HepG2 (cell line): ENCODE results near the gene TACO1. TPM values are rescaled to one million over a fixed set of nuclear protein-coding genes. Genes with fewer than 3 reads are reported as not detected.

Experiments
- HMGA1 ChIP-seq: sonication (generic); formaldehyde crosslinking; conservative IDR thresholded peaks from 2 replicates; pipeline ENCODE4 v1.4.0; 2020; ENCODE audit warnings: missing genetic modification reagents
- KLF9 ChIP-seq: IDR thresholded peaks from 2 replicates; pipeline ENCODE4 v1.6.1; 2016; ENCODE audit warnings: low read depth
- SALL1 ChIP-seq: sonication (generic); formaldehyde crosslinking; IDR thresholded peaks from 2 replicates; pipeline ENCODE4 v1.8.0; 2022; ENCODE audit warnings: mild to moderate bottlenecking, missing genetic modification reagents
- ZNF180 ChIP-seq: sonication (generic); formaldehyde crosslinking; IDR thresholded peaks from 2 replicates; pipeline ENCODE4 v1.4.0; 2020; ENCODE audit warnings: low read depth, missing genetic modification reagents, borderline replicate concordance
- ZNF3 ChIP-seq: IDR thresholded peaks from 2 replicates; pipeline ENCODE4 v1.7.0; 2017; ENCODE audit warnings: inconsistent platforms
- ZNF343 ChIP-seq: sonication (generic); formaldehyde crosslinking; IDR thresholded peaks from 2 replicates; pipeline ENCODE4 v1.4.0; 2020; ENCODE audit warnings: mild to moderate bottlenecking, missing genetic modification reagents
- ZNF607 ChIP-seq: sonication (generic); formaldehyde crosslinking; IDR thresholded peaks from 2 replicates; pipeline ENCODE4 v1.5.1; 2020; ENCODE audit warnings: missing genetic modification reagents, mild to moderate bottlenecking, borderline replicate concordance
- ZNF652 ChIP-seq: IDR thresholded peaks from 2 replicates; pipeline ENCODE4 v1.6.1; 2016; ENCODE audit warnings: low read depth, borderline replicate concordance
- ZNF703 ChIP-seq: sonication (generic); formaldehyde crosslinking; IDR thresholded peaks from 2 replicates; pipeline ENCODE4 v1.5.1; 2020; ENCODE audit warnings: missing genetic modification reagents, mild to moderate bottlenecking, moderate library complexity, borderline replicate concordance
- ZNF777 ChIP-seq: sonication (generic); formaldehyde crosslinking; IDR thresholded peaks from 2 replicates; pipeline ENCODE4 v1.4.0; 2020; ENCODE audit warnings: missing genetic modification reagents
- ZZZ3 ChIP-seq: sonication (generic); formaldehyde crosslinking; IDR thresholded peaks from 2 replicates; pipeline ENCODE4 v1.4.0; 2020; ENCODE audit warnings: missing genetic modification reagents, mild to moderate bottlenecking, borderline replicate concordance
- polyA plus RNA-seq, 8 experiments: library from polyadenylated mRNA; depleted of rRNA in 3 of 8; stranded (reverse) in 7 of 8; unstranded in 1 of 8; fragments of >200 nt; fragmentation: Illumina TruSeq in 4 of 8; extraction: Trizol in 4 of 8; gene quantifications; 2 replicates each; pipeline versions ENCODE4 v1.2.1 to v1.2.3, GENCODE V29; 2011 to 2016; ENCODE audit warnings: low read depth in 4 of 8, missing spikeins in 1 of 8, mixed read lengths in 1 of 8; ENCODE audit not compliant: insufficient read depth in 1 of 8
- total RNA-seq, 5 experiments: library from RNA; depleted of rRNA; stranded (reverse); fragments of >200 nt; fragmentation: Illumina TruSeq; extraction: Trizol; gene quantifications; 2 replicates each; pipeline ENCODE4 v1.2.3, GENCODE V29; 2016; ENCODE audit warnings: low read depth in 1 of 5
- TF ChIP-seq, protein P1 (sequence below): sonication (generic); formaldehyde crosslinking; IDR thresholded peaks from 2 replicates; pipeline ENCODE4 v1.4.0; 2020; ENCODE audit warnings: low read depth, missing genetic modification reagents
- TF ChIP-seq, protein P2 (sequence below): sonication (generic); IDR thresholded peaks from 2 replicates; pipeline ENCODE4 v1.6.1; 2016; ENCODE audit warnings: low read depth, borderline replicate concordance
- TF ChIP-seq, protein P3 (sequence below): sonication (generic); formaldehyde crosslinking; conservative IDR thresholded peaks from 2 replicates; pipeline ENCODE4 v1.8.0; 2022; ENCODE audit warnings: low read depth, missing genetic modification reagents
- TF ChIP-seq, protein P4 (sequence below): sonication (generic); formaldehyde crosslinking; IDR thresholded peaks from 2 replicates; pipeline ENCODE4 v1.8.1; 2022; ENCODE audit warnings: mild to moderate bottlenecking, missing genetic modification reagents
- TF ChIP-seq, protein P5 (sequence below): sonication (generic); formaldehyde crosslinking; IDR thresholded peaks from 2 replicates; pipeline ENCODE4 v1.5.0; 2020; ENCODE audit warnings: missing genetic modification reagents, mild to moderate bottlenecking, borderline replicate concordance
- TF ChIP-seq, protein P6 (sequence below): IDR thresholded peaks from 2 replicates; pipeline ENCODE4 v1.6.1; 2016; ENCODE audit warnings: mild to moderate bottlenecking

The TACO1 gene
- total and polyA plus RNA-seq, 2 of the 13 experiments (the other 11 are each of a cell fraction or from before 2014, with no cell fraction given): 34.7 to 53.6 TPM

DNA sequence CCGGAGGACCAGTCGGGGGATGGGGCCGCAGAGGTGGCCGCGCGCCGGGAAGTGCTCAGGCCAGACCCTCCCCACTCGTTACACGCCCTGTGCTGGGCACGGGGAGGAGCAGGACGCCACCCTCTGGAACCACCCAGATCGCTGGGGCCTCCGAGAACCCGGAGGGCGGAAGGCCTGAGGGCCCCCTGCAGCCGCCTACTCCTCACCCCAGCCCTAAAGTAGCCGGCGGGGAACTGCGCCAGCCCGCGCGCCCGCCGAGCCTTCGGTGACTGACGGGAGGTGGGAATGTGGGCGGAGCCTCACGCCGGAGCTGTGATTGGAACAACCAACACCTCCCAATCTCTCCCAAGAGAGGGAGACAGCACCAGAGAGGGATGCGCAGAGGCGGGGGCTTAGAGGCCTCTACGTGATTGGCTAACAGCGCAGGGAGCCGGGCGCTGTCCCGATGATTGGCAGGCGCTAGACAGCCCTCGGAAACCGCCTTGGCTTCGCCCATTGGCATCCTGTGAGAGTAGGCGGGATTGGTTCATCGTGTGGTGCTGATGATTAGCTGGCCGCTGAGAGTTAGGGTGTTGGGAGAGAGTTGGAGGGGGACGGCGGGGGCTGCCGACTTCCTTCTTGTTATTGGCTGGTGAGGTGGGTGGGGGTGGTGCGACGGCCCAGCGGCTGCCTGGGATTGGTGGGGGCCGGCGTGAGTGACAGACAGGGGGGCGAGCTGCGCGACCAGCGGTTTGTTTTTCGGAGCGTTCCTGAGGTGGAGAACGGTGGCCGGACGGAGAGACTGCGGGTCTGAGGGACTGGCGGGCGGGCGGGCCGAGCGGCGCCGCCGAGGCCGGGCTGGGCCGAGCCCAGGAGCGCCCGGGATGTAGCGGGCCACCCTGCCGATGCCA is 21.2 kb downstream of the TACO1 start, which contains the start of gene MAP3K3 (continued):
- TF ChIP-seq, protein P1, sequence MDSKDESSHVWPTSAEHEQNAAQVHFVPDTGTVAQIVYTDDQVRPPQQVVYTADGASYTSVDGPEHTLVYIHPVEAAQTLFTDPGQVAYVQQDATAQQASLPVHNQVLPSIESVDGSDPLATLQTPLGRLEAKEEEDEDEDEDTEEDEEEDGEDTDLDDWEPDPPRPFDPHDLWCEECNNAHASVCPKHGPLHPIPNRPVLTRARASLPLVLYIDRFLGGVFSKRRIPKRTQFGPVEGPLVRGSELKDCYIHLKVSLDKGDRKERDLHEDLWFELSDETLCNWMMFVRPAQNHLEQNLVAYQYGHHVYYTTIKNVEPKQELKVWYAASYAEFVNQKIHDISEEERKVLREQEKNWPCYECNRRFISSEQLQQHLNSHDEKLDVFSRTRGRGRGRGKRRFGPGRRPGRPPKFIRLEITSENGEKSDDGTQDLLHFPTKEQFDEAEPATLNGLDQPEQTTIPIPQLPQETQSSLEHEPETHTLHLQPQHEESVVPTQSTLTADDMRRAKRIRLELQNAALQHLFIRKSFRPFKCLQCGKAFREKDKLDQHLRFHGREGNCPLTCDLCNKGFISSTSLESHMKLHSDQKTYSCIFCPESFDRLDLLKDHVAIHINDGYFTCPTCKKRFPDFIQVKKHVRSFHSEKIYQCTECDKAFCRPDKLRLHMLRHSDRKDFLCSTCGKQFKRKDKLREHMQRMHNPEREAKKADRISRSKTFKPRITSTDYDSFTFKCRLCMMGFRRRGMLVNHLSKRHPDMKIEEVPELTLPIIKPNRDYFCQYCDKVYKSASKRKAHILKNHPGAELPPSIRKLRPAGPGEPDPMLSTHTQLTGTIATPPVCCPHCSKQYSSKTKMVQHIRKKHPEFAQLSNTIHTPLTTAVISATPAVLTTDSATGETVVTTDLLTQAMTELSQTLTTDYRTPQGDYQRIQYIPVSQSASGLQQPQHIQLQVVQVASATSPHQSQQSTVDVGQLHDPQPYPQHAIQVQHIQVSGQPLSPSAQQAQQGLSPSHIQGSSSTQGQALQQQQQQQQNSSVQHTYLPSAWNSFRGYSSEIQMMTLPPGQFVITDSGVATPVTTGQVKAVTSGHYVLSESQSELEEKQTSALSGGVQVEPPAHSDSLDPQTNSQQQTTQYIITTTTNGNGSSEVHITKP: no peak
- TF ChIP-seq, protein P2, sequence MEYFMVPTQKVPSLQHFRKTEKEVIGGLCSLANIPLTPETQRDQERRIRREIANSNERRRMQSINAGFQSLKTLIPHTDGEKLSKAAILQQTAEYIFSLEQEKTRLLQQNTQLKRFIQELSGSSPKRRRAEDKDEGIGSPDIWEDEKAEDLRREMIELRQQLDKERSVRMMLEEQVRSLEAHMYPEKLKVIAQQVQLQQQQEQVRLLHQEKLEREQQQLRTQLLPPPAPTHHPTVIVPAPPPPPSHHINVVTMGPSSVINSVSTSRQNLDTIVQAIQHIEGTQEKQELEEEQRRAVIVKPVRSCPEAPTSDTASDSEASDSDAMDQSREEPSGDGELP: peak; percentile 14; the same call in 1 of the 2 replicates
- TF ChIP-seq HMGA1: no peak
- peak; percentile 85 for TF ChIP-seq SALL1 (CRISPR knock-in tag)
- no peak for TF ChIP-seq ZNF703 (CRISPR knock-in tag)
- TF ChIP-seq ZNF180 (CRISPR knock-in tag): 0 out of 2 replicates have a peak, but pooled peaks have one; percentile 60
- TF ChIP-seq, protein P3, sequence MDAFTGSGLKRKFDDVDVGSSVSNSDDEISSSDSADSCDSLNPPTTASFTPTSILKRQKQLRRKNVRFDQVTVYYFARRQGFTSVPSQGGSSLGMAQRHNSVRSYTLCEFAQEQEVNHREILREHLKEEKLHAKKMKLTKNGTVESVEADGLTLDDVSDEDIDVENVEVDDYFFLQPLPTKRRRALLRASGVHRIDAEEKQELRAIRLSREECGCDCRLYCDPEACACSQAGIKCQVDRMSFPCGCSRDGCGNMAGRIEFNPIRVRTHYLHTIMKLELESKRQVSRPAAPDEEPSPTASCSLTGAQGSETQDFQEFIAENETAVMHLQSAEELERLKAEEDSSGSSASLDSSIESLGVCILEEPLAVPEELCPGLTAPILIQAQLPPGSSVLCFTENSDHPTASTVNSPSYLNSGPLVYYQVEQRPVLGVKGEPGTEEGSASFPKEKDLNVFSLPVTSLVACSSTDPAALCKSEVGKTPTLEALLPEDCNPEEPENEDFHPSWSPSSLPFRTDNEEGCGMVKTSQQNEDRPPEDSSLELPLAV (CRISPR knock-in tag): no peak
- TF ChIP-seq, protein P4, sequence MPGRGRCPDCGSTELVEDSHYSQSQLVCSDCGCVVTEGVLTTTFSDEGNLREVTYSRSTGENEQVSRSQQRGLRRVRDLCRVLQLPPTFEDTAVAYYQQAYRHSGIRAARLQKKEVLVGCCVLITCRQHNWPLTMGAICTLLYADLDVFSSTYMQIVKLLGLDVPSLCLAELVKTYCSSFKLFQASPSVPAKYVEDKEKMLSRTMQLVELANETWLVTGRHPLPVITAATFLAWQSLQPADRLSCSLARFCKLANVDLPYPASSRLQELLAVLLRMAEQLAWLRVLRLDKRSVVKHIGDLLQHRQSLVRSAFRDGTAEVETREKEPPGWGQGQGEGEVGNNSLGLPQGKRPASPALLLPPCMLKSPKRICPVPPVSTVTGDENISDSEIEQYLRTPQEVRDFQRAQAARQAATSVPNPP (CRISPR knock-in tag): no peak
- TF ChIP-seq ZNF3: no peak
- TF ChIP-seq KLF9 (CRISPR knock-in tag): no peak
- peak; percentile 71; the same call in 1 of the 2 replicates for TF ChIP-seq ZNF343 (CRISPR knock-in tag)
- TF ChIP-seq ZNF607 (CRISPR knock-in tag): no peak
- TF ChIP-seq ZNF652 (CRISPR knock-in tag): no peak; the same call in 1 of the 2 replicates
- TF ChIP-seq, protein P5, sequence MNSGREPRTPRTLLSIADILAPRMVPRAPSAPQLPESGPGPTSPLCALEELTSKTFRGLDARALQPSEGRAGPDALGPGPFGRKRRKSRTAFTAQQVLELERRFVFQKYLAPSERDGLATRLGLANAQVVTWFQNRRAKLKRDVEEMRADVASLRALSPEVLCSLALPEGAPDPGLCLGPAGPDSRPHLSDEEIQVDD (CRISPR knock-in tag): peak; percentile 91; the same call in 1 of the 2 replicates
- TF ChIP-seq, protein P6, sequence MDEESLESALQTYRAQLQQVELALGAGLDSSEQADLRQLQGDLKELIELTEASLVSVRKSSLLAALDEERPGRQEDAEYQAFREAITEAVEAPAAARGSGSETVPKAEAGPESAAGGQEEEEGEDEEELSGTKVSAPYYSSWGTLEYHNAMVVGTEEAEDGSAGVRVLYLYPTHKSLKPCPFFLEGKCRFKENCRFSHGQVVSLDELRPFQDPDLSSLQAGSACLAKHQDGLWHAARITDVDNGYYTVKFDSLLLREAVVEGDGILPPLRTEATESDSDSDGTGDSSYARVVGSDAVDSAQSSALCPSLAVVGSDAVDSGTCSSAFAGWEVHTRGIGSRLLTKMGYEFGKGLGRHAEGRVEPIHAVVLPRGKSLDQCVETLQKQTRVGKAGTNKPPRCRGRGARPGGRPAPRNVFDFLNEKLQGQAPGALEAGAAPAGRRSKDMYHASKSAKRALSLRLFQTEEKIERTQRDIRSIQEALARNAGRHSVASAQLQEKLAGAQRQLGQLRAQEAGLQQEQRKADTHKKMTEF (CRISPR knock-in tag): peak; percentile 88
- TF ChIP-seq ZNF777: no peak; the same call in 1 of the 2 replicates
- TF ChIP-seq ZZZ3 (CRISPR knock-in tag): no peak
